ENCODE data around the gene UCP3. TPM values are rescaled to one million over a fixed set of nuclear protein-coding genes. Genes with fewer than 3 reads are reported as not detected.

The UCP3 gene
- total RNA-seq, 4 donors from 2014 or later: 0.64 to 2.5 (median 1.6) TPM

GRCh38 chr11:73975479-73975757 lies 33.5 kb downstream of the UCP3 start:
- TF ChIP-seq EP300 (IDR thresholded peaks at IDR 0.05) (no peak), POLR2AphosphoS5 (IDR thresholded peaks at IDR 0.05) (no peak), POLR2A (IDR thresholded peaks at IDR 0.05) (no peak), CTCF (IDR thresholded peaks at IDR 0.05) (no peak)
- 100% methylated on average over 3 of the region's 6 CpGs; no CpG with 5 or more reads in 1 of the 2 donors for WGBS, 2 donors (ENCODE audit: low coverage in 1 of 2)

GRCh38 chr11:73974604-73975478 lies 34.0 kb downstream of the UCP3 start:
- no peak overlapping the region for H3K4me3 ChIP-seq
- TF ChIP-seq CTCF (IDR thresholded peaks at IDR 0.05): no peak
- TF ChIP-seq POLR2A (IDR thresholded peaks at IDR 0.05): no peak
- no peak for TF ChIP-seq POLR2AphosphoS5 (IDR thresholded peaks at IDR 0.05)
- TF ChIP-seq EP300 (IDR thresholded peaks at IDR 0.05): no peak
- 78 to 91% methylated on average over 10 to 13 of the region's 13 CpGs for WGBS, 2 donors (ENCODE audit: low coverage in 1 of 2)
- H3K27me3 ChIP-seq: no peaks in the 10 kb centered on the region
- no peaks in the 10 kb centered on the region for H3K9me3 ChIP-seq
- peaks cover 0 to 37% of the 10 kb centered on the region in 2 donors for H3K36me3 ChIP-seq
- ATAC-seq: no peak
- H3K27ac ChIP-seq: peak overlapping the region in 1 of 4 donors; percentile 53
- H3K4me1 ChIP-seq: peaks cover 0 to 3% (median 0%) of the 10 kb centered on the region in 3 donors

More at GRCh38 chr11:73975479-73975757, 33.5 kb downstream of the UCP3 start:
- H3K4me1 ChIP-seq: peaks cover 0 to 3% (median 0%) of the 10 kb centered on the region in 3 donors
- no peak for ATAC-seq
- H3K36me3 ChIP-seq: peaks cover 0 to 37% of the 10 kb centered on the region in 2 donors
- no peaks in the 10 kb centered on the region for H3K9me3 ChIP-seq
- H3K27me3 ChIP-seq: no peaks in the 10 kb centered on the region
- no peak overlapping the region for H3K27ac ChIP-seq
- no peak overlapping the region for H3K4me3 ChIP-seq

GRCh38 chr11:73972620-73973449 lies 36.0 kb downstream of the UCP3 start:
- WGBS, 2 donors (ENCODE audit: low coverage in 1 of 2): 74 to 86% methylated on average over 4 to 6 of the region's 11 CpGs
- peaks cover 0 to 28% of the 10 kb centered on the region in 2 donors for H3K36me3 ChIP-seq

GRCh38 chr11:73972187-73972586 lies 36.7 kb downstream of the UCP3 start:
- no peak for ATAC-seq
- no CpG with 5 or more reads among the region's 1 CpG for WGBS, 2 donors (ENCODE audit: low coverage in 1 of 2)
- Histone ChIP-seq H3K9me3 (no peaks in the 10 kb centered on the region), H3K27me3 (no peaks in the 10 kb centered on the region), H3K4me1 (peaks cover 0 to 3% (median 0%) of the 10 kb centered on the region in 3 donors), H3K27ac (no peak overlapping the region), H3K4me3 (no peak overlapping the region), H3K36me3 (peaks cover 0 to 21% of the 10 kb centered on the region in 2 donors)
- TF ChIP-seq POLR2AphosphoS5 (IDR thresholded peaks at IDR 0.05) (no peak), EP300 (IDR thresholded peaks at IDR 0.05) (no peak), POLR2A (IDR thresholded peaks at IDR 0.05) (no peak), CTCF (IDR thresholded peaks at IDR 0.05) (no peak)

More at GRCh38 chr11:73972620-73973449, 36.0 kb downstream of the UCP3 start:
- H3K4me3 ChIP-seq: no peak overlapping the region
- TF ChIP-seq CTCF (IDR thresholded peaks at IDR 0.05): no peak
- no peak for TF ChIP-seq POLR2A (IDR thresholded peaks at IDR 0.05)
- no peak for TF ChIP-seq POLR2AphosphoS5 (IDR thresholded peaks at IDR 0.05)
- no peak for TF ChIP-seq EP300 (IDR thresholded peaks at IDR 0.05)
- H3K9me3 ChIP-seq: no peaks in the 10 kb centered on the region
- no peak for ATAC-seq
- H3K27me3 ChIP-seq: no peaks in the 10 kb centered on the region
- peaks cover 0 to 3% (median 0%) of the 10 kb centered on the region in 3 donors for H3K4me1 ChIP-seq
- peak overlapping the region in 2 of 4 donors; percentile 53 to 60 for H3K27ac ChIP-seq
